ENCODE data around the gene HDAC4.

The HDAC4 gene

GRCh38 chr2:239327536-239328350 lies 73.1 kb downstream of the HDAC4 start:
- peaks cover 4% of the 10 kb centered on the region for H3K36me3 ChIP-seq (ENCODE audit: insufficient read depth, insufficient read length, low read length)
- TF ChIP-seq SUZ12 (IDR thresholded peaks at IDR 0.05; ENCODE audit: extremely low read depth, insufficient read depth, insufficient read length) (no peak), ZNF274 (IDR thresholded peaks at IDR 0.05; ENCODE audit: low read depth, low read length) (no peak), YY1 (IDR thresholded peaks at IDR 0.05; ENCODE audit: insufficient read depth, insufficient read length) (no peak)
- no peak for DNase-seq (ENCODE audit: low read depth, low spot score)
- peaks cover 6% of the 10 kb centered on the region for H3K4me1 ChIP-seq (ENCODE audit: insufficient read depth, insufficient read length)
- no peaks in the 10 kb centered on the region for H3K27me3 ChIP-seq (ENCODE audit: insufficient read depth, insufficient read length)
- H3K9ac ChIP-seq (ENCODE audit: insufficient read length, low read depth): no peak overlapping the region
- H3K4me3 ChIP-seq (ENCODE audit: insufficient read length, low read depth): no peak overlapping the region
- H3K9me3 ChIP-seq (ENCODE audit: insufficient read depth, low read length): 0 out of 2 replicates have a peak, but pooled peaks cover under 1% of the 10 kb centered on the region

- H3K27me3 ChIP-seq (ENCODE audit: insufficient read depth, insufficient read length): no peaks in the 10 kb centered on the region
- H3K4me3 ChIP-seq (ENCODE audit: insufficient read length, low read depth): no peak overlapping the region
- peaks cover 6% of the 10 kb centered on the region for H3K4me1 ChIP-seq (ENCODE audit: insufficient read depth, insufficient read length)
- peaks cover 9% of the 10 kb centered on the region for H3K36me3 ChIP-seq (ENCODE audit: insufficient read depth, insufficient read length, low read length)
- H3K9ac ChIP-seq (ENCODE audit: insufficient read length, low read depth): no peak overlapping the region
- TF ChIP-seq YY1 (IDR thresholded peaks at IDR 0.05; ENCODE audit: insufficient read depth, insufficient read length) (no peak), SUZ12 (IDR thresholded peaks at IDR 0.05; ENCODE audit: extremely low read depth, insufficient read depth, insufficient read length) (no peak), ZNF274 (IDR thresholded peaks at IDR 0.05; ENCODE audit: low read depth, low read length) (no peak)
- no peak for DNase-seq (ENCODE audit: low read depth, low spot score)
- H3K9me3 ChIP-seq (ENCODE audit: insufficient read depth, low read length): peaks cover 8% of the 10 kb centered on the region; the same call in 1 of the 2 replicates
These were observed 73.8 kb downstream of the HDAC4 start for GRCh38 chr2:239326831-239327535.

- H3K9me3 ChIP-seq (ENCODE audit: insufficient read depth, low read length): peaks cover 11% of the 10 kb centered on the region; the same call in 1 of the 2 replicates
- DNase-seq (ENCODE audit: low read depth, low spot score): no peak
- peaks cover 9% of the 10 kb centered on the region for H3K36me3 ChIP-seq (ENCODE audit: insufficient read depth, insufficient read length, low read length)
- H3K4me3 ChIP-seq (ENCODE audit: insufficient read length, low read depth): no peak overlapping the region
- no peak for TF ChIP-seq YY1 (IDR thresholded peaks at IDR 0.05; ENCODE audit: insufficient read depth, insufficient read length)
- TF ChIP-seq ZNF274 (IDR thresholded peaks at IDR 0.05; ENCODE audit: low read depth, low read length): no peak
- TF ChIP-seq SUZ12 (IDR thresholded peaks at IDR 0.05; ENCODE audit: extremely low read depth, insufficient read depth, insufficient read length): no peak
- no peak overlapping the region for H3K9ac ChIP-seq (ENCODE audit: insufficient read length, low read depth)
- no peaks in the 10 kb centered on the region for H3K27me3 ChIP-seq (ENCODE audit: insufficient read depth, insufficient read length)
- peaks cover 3% of the 10 kb centered on the region for H3K4me1 ChIP-seq (ENCODE audit: insufficient read depth, insufficient read length)
These were observed 76.4 kb downstream of the HDAC4 start for GRCh38 chr2:239324456-239324855.

DNA sequence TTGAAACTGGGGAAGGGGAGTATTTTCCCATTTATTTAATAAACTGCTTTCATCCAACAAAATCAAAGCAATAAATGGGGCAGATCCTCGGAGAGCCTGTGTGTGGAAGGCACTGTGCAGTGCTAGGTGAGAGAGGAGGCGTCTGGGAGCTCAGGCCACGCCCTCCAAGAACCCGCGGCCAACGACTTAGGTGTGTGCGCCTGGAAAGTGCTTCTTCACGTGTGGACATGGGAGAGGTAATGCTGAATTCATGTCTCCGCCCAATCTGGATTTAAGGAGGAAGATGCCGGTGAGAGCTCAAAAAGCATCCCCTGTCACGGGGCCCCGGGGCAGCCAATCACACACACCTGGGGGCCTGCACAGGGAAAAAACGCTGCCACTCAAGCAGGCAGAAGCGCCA lies 77.4 kb downstream of the HDAC4 start:
- H3K9ac ChIP-seq (ENCODE audit: insufficient read length, low read depth): no peak overlapping the region
- no peak for DNase-seq (ENCODE audit: low read depth, low spot score)
- peaks cover 11% of the 10 kb centered on the region; the same call in 1 of the 2 replicates for H3K9me3 ChIP-seq (ENCODE audit: insufficient read depth, low read length)
- no peak for TF ChIP-seq YY1 (IDR thresholded peaks at IDR 0.05; ENCODE audit: insufficient read depth, insufficient read length)
- H3K27me3 ChIP-seq (ENCODE audit: insufficient read depth, insufficient read length): no peaks in the 10 kb centered on the region
- no peak overlapping the region for H3K4me3 ChIP-seq (ENCODE audit: insufficient read length, low read depth)
- peaks cover 9% of the 10 kb centered on the region for H3K36me3 ChIP-seq (ENCODE audit: insufficient read depth, insufficient read length, low read length)
- H3K4me1 ChIP-seq (ENCODE audit: insufficient read depth, insufficient read length): no peaks in the 10 kb centered on the region

- peaks cover 11% of the 10 kb centered on the region; the same call in 1 of the 2 replicates for H3K9me3 ChIP-seq (ENCODE audit: insufficient read depth, low read length)
- H3K36me3 ChIP-seq (ENCODE audit: insufficient read depth, insufficient read length, low read length): peaks cover 12% of the 10 kb centered on the region
- no peaks in the 10 kb centered on the region for H3K4me1 ChIP-seq (ENCODE audit: insufficient read depth, insufficient read length)
- H3K27me3 ChIP-seq (ENCODE audit: insufficient read depth, insufficient read length): no peaks in the 10 kb centered on the region
- no peak overlapping the region for H3K4me3 ChIP-seq (ENCODE audit: insufficient read length, low read depth)
- DNase-seq (ENCODE audit: low read depth, low spot score): no peak
- no peak overlapping the region for H3K9ac ChIP-seq (ENCODE audit: insufficient read length, low read depth)
- TF ChIP-seq SUZ12 (IDR thresholded peaks at IDR 0.05; ENCODE audit: extremely low read depth, insufficient read depth, insufficient read length): no peak
- no peak for TF ChIP-seq ZNF274 (IDR thresholded peaks at IDR 0.05; ENCODE audit: low read depth, low read length)
- no peak for TF ChIP-seq YY1 (IDR thresholded peaks at IDR 0.05; ENCODE audit: insufficient read depth, insufficient read length)
These were observed 78.3 kb downstream of the HDAC4 start for GRCh38 chr2:239322416-239323086.

DNA sequence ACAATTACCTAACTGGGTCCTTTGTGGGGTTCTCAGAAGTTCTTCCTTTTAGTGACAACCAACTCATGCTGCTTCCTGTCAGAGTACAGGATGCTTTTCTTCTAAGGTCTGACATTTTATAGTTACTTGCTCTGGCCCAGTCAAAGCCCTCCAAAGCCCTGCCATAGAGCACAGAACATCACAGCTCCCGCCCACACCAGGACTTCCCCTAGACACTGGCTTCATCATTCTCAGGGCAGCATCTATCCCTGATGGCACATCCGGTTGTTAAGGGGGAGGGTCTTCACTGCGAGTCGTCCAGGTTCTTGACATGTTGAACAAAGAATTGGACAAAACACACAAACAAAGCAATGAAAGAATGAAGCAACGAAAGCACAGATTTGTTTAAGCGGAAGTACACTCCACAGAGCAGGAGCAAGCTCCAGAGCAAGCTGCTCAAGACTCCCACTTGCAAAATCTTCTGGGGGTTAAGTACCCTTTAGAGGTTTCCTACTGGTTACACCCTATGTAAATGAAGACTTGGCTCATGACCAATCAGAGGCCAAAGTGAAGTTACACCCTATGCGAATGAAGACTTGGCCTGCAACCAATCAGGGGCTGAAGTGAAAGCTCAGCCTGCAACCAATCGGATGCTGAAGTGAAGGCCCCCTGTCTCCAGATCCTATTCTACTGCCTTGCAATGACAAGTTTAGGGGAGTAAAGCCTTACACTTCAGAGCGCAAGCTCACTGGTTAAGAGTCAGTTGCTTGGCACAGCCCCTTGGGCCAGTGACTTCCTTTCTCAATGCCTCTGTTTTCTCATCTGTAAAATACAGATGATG lies 79.0 kb downstream of the HDAC4 start:
- Histone ChIP-seq H3K9me3 (ENCODE audit: insufficient read depth, low read length) (peaks cover 11% of the 10 kb centered on the region; the same call in 1 of the 2 replicates), H3K4me1 (ENCODE audit: insufficient read depth, insufficient read length) (no peaks in the 10 kb centered on the region), H3K27me3 (ENCODE audit: insufficient read depth, insufficient read length) (no peaks in the 10 kb centered on the region), H3K36me3 (ENCODE audit: insufficient read depth, insufficient read length, low read length) (peaks cover 12% of the 10 kb centered on the region), H3K9ac (ENCODE audit: insufficient read length, low read depth) (no peak overlapping the region), H3K4me3 (ENCODE audit: insufficient read length, low read depth) (no peak overlapping the region)
- no peak for DNase-seq (ENCODE audit: low read depth, low spot score)
- TF ChIP-seq ZNF274 (IDR thresholded peaks at IDR 0.05; ENCODE audit: low read depth, low read length): no peak
- TF ChIP-seq SUZ12 (IDR thresholded peaks at IDR 0.05; ENCODE audit: extremely low read depth, insufficient read depth, insufficient read length): no peak
- TF ChIP-seq YY1 (IDR thresholded peaks at IDR 0.05; ENCODE audit: insufficient read depth, insufficient read length): no peak
